Head of caudate nucleus (tissue), 42 donors: Measurements from ENCODE around the gene PHAX.
"Not testable (repeated sequence)": the region's sequence is repeated elsewhere in the genome, so short reads cannot be mapped to it uniquely, and the experiment has no call there.

Experiments
- DNase-seq, 42 donors: peaks; one replicate each; pipeline versions ENCODE4 v3.0.0 to v3.0.0-alpha.2; 2020 to 2021; ENCODE audit warnings: mixed read lengths in 7 of 42
- intact Hi-C: fragments of 100-400 bp; cut with DNase I; formaldehyde crosslinking; loops from one replicate; pipeline ENCODE4 v1.15.0; 2022

The PHAX gene

DNA sequence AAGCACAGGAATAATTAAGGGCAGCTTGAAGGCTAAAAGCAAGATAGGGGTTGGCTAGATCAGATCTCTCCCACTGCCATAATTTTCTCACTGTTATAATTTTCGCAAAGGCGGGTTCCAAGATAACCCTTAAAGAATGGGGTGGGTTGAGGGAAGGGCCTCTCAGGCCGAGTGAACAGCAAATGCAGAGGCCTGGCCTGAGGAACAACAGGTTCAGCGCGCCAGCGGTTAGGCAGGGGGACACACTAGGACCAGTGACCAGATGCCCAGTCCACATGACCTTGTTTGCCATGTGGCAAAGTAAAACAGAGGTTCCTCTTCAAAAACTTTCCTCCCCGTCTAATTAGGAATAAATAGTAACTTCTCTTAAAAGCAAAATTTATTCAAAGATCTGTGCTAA lies 1.2 kb upstream of the PHAX start:
- no peak for DNase-seq
- intact Hi-C loops = loop anchor here (5.0 kb wide), 1 partner anchor 252 kb away; no protein-coding TSS in a partner anchor

DNA sequence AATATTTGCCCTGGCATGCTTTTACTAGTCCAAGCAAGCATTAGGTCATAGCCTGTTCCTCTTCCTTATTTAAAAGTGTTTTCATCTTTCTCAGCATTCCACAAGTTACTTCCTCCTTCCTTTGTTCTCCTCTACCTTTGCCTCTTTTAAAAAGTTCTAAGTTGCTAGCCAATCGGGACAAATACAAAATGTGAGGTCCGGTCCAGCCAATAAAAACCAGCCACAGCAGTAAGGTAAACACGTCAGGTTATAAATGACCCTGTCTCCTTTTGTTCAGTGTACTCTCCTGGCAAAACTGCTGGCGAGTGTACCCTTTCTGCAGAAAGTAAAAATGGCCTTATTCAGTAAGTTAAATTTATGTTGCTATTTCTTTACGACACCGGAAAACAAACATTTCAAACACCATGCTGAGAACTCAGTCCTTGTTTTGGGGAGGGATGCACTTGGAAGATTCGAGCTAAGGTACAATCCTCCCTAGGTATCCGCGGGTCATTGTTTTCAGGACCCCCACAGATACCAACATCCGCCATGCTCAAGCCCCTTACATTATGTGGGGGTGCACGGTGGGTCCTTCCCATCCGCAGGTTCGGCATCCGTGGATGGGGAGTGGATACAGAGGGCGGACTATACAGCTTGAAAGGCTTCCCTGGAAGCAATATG lies 646 bp upstream of the PHAX start:
- intact Hi-C loops = loop anchor here (5.0 kb wide), 1 partner anchor 253 kb away; no protein-coding TSS in a partner anchor
- DNase-seq = peak in 1 of 42 donors; percentile 12

DNA sequence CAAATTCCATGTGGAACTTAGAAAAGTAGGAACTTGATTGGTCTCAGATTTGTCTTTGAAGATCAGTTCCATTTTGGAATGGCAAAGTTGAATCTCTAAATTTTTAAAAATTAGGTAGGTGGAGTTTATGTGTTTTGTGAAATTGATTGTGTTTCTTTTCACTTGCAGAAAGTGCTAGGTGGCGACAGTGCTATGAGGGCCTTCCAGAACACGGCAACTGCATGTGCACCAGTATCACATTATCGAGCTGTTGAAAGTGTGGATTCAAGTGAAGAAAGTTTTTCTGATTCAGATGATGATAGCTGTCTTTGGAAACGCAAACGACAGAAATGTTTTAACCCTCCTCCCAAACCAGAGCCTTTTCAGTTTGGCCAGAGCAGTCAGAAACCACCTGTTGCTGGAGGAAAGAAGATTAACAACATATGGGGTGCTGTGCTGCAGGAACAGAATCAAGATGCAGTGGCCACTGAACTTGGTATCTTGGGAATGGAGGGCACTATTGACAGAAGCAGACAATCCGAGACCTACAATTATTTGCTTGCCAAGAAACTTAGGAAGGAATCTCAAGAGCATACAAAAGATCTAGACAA lies 2.8 kb downstream of the PHAX start:
- DNase-seq = peak in 1 of 42 donors; percentile 27
- intact Hi-C loops = no loop called here

DNA sequence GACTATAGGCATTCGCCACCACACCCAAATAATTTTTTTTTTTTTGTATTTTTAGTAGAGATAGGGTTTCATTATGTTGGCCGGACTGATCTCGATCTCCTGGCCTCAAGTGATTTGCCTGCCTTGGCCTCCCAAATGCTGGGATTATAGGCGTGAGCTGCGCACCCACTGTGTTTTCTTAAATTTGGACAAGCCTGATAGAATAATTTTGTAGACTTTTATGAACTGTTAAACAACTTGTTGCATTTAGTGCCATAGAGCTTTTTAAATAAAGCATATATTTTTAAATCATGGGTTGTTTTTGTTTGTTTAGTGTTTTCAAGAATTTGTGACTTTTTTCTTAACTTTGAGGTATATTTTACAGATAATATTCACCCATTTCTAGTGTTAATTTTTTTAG lies 4.8 kb downstream of the PHAX start:
- intact Hi-C loops = no loop called here

DNA sequence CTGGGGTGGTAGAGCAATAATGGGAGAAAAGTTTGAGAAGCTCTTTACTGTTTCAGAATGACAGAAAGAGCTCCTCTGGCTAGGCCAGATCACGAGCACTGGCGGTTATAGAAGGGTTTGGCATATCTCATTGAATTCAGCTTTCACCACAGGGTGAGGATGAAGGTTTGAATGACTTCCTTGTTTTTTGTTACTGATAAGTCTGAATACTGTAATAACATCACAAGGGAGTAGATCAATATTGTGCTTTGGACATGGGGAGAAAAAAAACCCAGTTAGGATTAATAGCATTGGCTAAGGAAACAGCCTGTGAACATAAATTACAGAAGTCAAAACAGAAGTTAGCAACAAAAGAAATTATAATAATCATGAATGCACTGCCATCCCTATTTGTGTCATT lies 9.4 kb downstream of the PHAX start:
- no peak for DNase-seq

More for the DNA sequence above, 4.8 kb downstream of the PHAX start:
- DNase-seq = no peak

DNA sequence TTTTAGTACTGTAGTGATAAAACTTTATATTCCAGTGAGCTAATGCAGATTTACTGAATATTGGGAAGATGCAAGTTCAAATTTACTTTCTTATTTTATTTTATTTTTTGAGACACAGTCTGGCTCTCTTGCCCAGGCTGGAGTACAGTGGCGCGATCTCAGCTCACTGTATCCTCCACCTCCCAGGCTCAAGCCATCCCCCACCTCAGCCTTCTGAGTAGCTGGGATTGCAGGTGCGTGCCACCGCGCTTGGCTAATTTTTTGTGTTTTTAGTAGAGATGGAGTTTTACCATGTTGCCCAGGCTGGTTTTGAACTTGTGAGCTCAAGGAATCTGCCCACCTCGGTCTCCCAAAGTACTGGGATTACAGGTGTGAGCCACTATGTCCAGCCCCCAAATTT lies 9.9 kb downstream of the PHAX start:
- intact Hi-C loops = no loop called here
- no peak for DNase-seq

More for the DNA sequence above, 9.4 kb downstream of the PHAX start:
- intact Hi-C loops = no loop called here

DNA sequence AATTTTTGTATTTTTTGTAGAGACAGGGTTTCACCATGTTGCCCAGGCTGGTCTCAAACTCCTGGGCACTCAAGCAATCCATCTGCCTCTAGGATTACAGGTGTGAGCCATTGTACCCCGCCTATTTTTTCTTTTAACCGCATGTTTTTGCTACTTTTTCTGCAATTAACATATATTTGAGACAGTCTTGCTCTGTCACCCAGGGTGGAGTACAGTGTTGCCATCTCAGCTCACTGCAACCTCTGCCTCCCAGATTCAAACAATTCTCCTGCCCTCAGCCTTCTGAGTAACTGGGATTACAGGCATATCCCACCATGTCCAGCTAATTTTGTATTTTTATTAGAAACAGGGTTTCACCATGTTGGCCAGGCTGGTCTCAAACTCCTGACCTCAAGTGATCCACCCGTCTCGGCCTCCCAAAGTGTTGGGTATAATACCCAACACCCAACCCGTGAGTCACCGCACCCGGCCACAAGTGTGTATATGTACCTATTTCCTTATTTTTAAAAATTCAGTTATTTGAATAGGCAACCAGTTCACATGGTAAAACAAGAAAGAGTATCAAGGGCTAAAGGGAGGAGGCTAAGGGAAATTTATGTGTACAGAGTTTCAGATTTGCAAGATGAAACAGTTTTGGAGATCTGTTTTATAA lies 13.3 kb downstream of the PHAX start:
- intact Hi-C loops = no loop called here
- no peak for DNase-seq

DNA sequence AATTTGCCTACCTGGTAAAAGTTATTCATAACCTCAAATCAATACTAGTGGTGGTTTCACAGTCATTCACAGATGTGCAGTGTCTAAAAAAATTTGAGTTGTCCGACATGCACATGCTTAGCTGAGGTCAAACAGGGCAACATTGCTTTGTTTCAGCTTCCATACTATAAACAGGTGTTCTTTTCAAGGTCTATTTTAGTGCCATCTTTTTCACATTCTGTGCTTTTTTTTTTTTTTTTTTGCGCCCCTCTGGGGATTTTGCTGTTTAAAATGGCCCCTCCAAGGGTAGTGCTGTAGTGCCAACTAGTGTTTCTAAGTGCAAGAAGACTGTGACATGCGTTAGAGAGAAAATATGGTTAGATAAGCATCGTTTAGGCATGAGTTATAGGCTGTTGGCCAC lies 14.5 kb downstream of the PHAX start:
- intact Hi-C loops = no loop called here
- DNase-seq = no peak

DNA sequence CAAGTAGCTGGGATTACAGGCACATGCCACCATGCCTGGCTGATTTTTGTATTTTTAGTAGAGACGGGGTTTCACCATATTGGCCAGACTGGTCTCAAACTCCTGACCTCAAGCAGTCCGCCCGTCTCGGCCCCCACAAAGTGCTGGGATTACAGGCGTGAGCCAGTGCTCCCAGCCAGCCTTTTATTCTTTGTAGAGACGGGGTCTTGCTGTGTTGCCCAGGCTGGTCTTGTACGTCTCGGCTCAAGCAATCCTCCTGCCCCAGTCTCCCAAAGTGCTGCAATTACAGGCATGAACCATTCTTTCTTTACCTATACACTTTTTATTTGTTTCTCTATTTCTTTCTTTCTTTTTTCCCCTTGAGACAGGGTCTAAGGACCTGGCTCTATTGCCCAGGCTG lies 16.9 kb downstream of the PHAX start:
- intact Hi-C loops, DNase-seq: not testable (repeated sequence)

DNA sequence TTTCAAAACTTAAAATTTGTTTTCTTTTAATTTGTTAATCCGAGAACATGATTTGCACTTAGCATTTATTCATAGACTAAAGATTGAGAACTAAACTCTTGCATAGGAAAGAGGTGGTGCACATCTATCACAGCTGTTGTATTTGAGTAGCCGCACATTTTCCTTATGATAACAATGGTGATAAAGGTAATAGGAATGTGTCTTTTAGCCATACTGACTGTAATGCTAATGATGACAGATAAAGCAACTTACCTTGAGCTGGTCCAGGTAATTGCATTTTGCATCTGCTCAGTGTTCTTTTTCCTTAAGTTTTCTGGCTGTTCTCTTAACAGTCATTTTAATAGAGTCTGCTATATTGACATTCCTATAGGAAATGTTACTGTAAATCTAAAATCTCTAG lies 19.0 kb downstream of the PHAX start:
- intact Hi-C loops = no loop called here
- DNase-seq = no peak

DNA sequence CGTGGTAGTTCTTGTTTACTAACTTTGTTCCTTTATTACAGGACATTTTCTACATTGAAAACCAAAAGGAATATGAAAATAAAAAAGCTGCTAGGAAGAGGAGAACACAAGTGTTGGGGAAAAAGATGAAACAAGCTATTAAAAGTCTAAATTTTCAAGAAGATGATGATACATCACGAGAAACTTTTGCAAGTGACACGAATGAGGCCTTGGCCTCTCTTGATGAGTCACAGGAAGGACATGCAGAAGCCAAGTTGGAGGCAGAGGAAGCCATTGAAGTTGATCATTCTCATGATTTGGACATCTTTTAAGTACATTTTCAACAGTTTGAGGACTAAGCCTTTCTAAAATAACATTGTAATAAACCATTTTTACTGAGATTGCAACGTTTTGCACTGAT lies 23.8 kb downstream of the PHAX start:
- intact Hi-C loops = no loop called here

DNA sequence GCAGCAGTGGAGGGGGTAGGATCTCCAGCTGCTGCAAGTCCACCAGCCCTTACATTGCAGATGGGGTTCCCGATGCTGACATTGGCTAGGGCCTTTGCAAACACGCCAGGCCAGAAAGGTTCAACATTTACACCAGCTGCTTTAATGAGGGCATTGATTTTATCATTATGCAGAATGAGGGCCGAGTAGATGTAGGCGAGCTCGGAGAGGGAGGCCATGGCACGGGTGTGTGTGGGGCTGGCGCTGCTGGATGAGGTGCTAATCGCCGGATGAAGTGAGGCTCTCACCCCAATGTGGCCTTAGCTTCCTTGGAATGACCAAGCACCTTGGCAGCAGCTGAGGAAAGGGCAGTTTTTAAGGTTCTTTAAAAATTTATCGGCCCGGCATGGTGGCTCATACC lies 27.4 kb downstream of the PHAX start:
- DNase-seq = no peak
- intact Hi-C loops = no loop called here

More for the DNA sequence above, 23.8 kb downstream of the PHAX start:
- no peak for DNase-seq

DNA sequence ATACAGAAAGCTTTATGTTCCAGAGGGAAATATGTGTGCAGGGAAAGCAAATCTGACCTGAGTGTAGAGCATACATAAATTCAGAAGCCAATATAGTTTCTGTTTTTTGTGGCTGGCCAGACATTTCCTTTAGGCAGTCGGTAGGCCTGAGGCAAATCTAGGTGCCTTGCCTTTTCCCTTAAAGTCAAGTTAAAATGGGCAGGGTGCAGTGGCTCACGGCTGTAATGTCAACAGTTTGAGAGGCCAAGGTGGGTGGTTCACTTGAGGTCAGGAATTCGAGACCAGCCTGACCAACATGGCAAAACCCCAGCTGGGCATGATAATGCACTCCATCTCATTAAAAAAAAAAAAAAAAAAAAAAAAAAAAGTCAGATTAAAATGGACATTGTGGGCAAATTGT lies 31.2 kb downstream of the PHAX start:
- intact Hi-C loops = no loop called here
- DNase-seq = no peak

DNA sequence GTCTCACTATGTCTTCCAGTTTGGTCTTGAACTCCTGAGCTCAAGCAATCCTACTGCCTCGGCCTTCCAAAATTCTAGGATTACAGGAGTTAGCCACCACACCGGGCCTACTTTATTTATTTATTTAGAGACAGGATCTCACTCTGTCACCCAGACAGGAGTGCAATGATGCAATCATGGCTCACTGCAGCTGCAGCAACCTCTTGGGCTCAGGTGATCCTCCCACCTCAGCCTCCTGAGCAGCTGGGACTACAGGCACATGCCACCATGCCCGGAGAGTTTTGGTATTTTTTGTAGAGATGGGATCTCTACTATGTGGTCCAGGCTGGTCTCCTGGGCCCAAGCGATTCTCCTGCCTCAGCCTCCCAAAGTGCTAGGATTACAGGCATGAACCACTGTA lies 32.8 kb downstream of the PHAX start:
- DNase-seq = no peak
- intact Hi-C loops = no loop called here

DNA sequence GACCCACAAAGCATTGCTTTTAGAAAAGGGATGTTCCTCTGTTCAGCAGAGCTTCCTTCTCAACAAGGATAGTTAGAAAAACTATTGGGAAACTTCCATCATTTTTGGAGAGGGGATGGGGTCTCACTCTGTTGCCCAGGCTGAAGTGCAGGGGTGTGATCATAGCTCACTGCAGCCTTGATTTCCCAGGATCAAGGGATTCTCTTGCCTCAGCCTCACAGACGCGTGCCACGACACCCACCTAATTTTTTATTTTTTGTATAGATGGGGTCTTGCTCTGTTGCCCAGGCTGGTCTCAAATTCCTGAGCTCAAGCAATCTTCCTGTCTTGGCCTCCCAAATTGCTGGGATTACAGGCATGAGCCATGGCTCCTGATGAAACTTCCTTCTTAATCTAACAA lies 34.8 kb downstream of the PHAX start:
- no peak for DNase-seq
- intact Hi-C loops = no loop called here

DNA sequence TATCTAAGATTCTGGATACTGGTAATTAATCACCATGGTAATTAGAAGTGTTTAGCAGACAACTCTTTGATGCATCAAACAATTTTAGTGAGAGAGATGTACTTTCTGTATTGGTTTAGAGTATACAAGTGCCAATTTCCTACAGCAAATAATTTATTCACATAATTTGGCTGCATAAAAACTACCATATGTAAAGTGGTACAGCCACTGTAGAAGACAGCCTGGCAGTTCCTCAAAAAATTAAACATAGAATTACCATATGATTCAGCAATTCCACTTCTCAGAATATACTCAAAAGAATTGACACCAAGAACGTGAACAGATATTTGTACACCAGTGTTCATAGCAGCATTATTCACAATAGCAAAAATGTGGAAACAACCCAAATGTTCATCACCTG lies 36.2 kb downstream of the PHAX start:
- no peak for DNase-seq
- intact Hi-C loops = no loop called here

DNA sequence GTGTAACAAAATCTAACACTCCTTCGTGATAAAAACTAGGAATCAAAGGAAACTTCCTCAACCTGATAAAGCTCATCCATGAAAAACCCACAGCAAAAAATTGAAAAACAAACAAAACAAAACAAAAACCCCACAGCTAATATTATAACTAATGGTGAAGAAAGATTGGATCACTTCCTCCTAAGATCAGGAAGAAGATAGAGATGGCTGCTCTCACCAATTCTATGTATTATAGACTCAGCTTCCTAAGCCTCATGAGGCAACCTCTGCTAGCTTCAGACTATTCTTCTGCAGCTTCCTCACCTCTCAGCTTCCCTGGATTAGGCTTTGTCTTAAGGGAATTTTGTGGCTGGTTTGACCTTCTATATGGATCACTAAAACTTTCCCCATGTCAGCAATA lies 40.1 kb downstream of the PHAX start:
- DNase-seq = no peak
- intact Hi-C loops = no loop called here

DNA sequence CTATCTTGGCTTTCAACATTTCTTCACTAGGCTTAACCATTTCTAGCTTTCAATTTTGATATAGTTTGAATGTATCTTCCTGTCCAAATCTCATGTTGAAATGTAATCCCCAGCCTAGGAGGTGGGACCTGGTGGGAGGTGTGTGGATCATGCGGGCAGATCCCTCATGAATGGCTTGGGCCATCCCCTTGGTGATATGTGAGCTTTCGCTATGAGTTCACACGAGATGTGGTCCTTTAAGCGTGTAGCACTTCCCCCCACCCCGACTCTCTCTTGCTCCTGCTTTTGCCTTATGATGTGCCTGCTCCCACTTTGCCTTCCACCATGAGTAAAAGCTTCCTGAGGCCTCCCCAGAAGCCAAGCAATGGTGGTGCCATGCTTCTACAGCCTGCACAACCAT lies 40.6 kb downstream of the PHAX start:
- intact Hi-C loops = no loop called here
- DNase-seq = no peak

DNA sequence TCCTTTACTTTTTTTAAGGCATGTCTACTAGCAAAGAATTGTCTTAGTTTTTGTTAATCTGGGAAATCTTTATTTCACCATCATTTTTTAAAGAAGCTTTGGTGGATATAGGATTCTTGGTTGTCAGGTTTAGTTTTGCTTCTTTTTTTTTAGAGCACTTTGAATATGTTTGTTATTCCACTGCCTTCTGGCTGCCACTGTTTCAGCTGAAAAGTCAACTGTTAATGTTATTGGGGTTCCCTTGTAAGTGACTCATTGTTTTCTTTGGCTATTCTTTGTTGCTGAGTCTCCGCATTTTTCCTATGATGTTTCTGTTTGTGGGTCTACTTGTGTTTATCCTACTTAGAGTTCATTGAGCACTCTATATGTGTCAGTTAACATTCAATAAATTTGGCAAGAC lies 44.4 kb downstream of the PHAX start:
- intact Hi-C loops = no loop called here

DNA sequence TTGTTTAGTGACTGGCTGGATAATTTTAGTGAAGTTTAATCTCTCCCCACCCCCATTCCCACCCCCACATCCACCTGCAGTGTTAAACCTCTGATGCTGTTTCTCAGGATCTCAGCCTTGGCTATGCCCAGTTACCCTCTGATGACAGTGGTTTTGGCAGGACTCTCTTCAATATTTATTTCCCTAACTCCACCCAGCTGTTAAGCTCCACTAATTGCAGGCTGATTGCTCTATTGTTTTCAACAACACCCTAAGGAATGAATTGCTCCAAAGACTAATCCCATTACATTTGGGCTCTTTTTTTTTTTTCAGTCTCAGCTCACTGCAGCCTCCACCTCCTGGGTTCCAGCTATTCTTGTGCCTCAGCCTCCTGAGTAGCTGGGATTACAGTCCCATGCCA lies 46.3 kb downstream of the PHAX start:
- DNase-seq = no peak
- intact Hi-C loops = no loop called here

More for the DNA sequence above, 44.4 kb downstream of the PHAX start:
- DNase-seq = no peak

DNA sequence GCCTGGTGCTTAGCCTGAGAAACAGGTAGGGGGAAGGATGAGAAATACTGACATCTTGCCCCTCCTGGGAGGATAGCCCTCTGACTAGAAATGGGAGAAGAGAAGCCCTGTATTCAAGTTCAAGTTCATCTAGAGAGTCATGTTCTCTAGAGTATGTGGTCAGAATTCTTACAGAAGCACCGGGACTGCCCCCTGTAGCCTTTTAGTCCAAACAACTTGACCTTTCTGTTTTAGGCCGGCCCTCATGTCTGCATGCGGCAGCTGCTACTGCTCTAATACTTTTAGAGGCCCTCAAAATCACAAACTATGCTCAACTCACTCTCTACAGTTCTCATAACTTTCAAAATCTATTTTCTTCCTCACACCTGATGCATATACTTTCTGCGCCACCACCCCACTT lies 47.7 kb downstream of the PHAX start:
- no peak for DNase-seq
- intact Hi-C loops = no loop called here
